Naive thymus-derived CD4-positive, alpha-beta T cell (primary cell): Measurements from ENCODE around the gene TBC1D5. TPM values are rescaled to one million over a fixed set of nuclear protein-coding genes. Genes with fewer than 3 reads are reported as not detected.

Source experiments
- ATAC-seq: fragments of 150-1000 bp; cut with Tn5 transposase; 2 replicates; pipeline ENCODE4 v1.10.0; 2021; ENCODE audit warnings: mild to moderate bottlenecking, moderate library complexity
- CTCF ChIA-PET: fragments of 350-600 bp; sonication (Branson Sonifier 250); formaldehyde crosslinking; loops from one replicate; lab custom pipeline; 2021; ENCODE audit warnings: antibody characterized with exemption; lab: Charles Lee
- POLR2A ChIA-PET: fragments of 350-600 bp; sonication (Branson Sonifier 250); formaldehyde crosslinking; loops from one replicate; lab custom pipeline; 2021; ENCODE audit warnings: antibody characterized with exemption, inconsistent platforms; lab: Charles Lee
- DNase-seq, 9 donors: peaks; one replicate each; pipeline versions ENCODE4 v3.0.0 to v3.0.0-alpha.2; 2020 to 2022; ENCODE audit warnings: mixed read lengths in 1 of 9
- H3K27ac ChIP-seq: one replicate; pipeline ENCODE4 v1.7.0; 2013; ENCODE audit warnings: mild to moderate bottlenecking, low read depth, low read length, moderate library complexity
- H3K27me3 ChIP-seq, 2 donors: one replicate each; pipeline ENCODE4 v1.7.0; 2013; ENCODE audit warnings: low read length in 2 of 2, mild to moderate bottlenecking in 2 of 2, moderate library complexity in 2 of 2; ENCODE audit not compliant: control insufficient read depth in 2 of 2, insufficient read depth in 2 of 2
- H3K36me3 ChIP-seq, 3 experiments: 1 replicate in 2 of 3; 2 replicates in 1 of 3; pipeline ENCODE4 v1.7.0; 2013; ENCODE audit warnings: low read length in 3 of 3, mild to moderate bottlenecking in 3 of 3, moderate library complexity in 1 of 3; ENCODE audit not compliant: insufficient read depth in 3 of 3, control insufficient read depth in 2 of 3
- H3K4me1 ChIP-seq, 2 donors: one replicate each; pipeline ENCODE4 v1.7.0; 2013; ENCODE audit warnings: low read length in 2 of 2, mild to moderate bottlenecking in 2 of 2, moderate library complexity in 1 of 2; ENCODE audit not compliant: control insufficient read depth in 2 of 2, insufficient read depth in 2 of 2
- H3K4me3 ChIP-seq: 2 replicates; pipeline ENCODE4 v1.7.0; 2013; ENCODE audit warnings: mild to moderate bottlenecking, low read length
- H3K9me3 ChIP-seq, 3 experiments: 1 replicate in 2 of 3; 2 replicates in 1 of 3; pipeline ENCODE4 v1.7.0; 2013; ENCODE audit warnings: low read length in 3 of 3; ENCODE audit not compliant: control insufficient read depth in 2 of 3
- H3K27ac Mint-ChIP-seq, 9 donors: one replicate each; pipeline ENCODE4 v1.8.0; 2020 to 2022; ENCODE audit warnings: mixed read lengths in 9 of 9, mild to moderate bottlenecking in 8 of 9, moderate library complexity in 5 of 9, inconsistent platforms in 2 of 9
- H3K27me3 Mint-ChIP-seq, 5 donors: one replicate each; pipeline ENCODE4 v1.8.0; 2021 to 2022; ENCODE audit warnings: mixed read lengths in 5 of 5, mild to moderate bottlenecking in 1 of 5
- H3K36me3 Mint-ChIP-seq, 5 donors: one replicate each; pipeline ENCODE4 v1.8.0; 2020 to 2022; ENCODE audit warnings: mixed read lengths in 5 of 5, mild to moderate bottlenecking in 3 of 5, inconsistent platforms in 1 of 5
- H3K4me1 Mint-ChIP-seq, 7 donors: one replicate each; pipeline ENCODE4 v1.8.0; 2020 to 2022; ENCODE audit warnings: mixed read lengths in 7 of 7, mild to moderate bottlenecking in 3 of 7, inconsistent platforms in 1 of 7
- H3K4me3 Mint-ChIP-seq, 10 donors: one replicate each; pipeline ENCODE4 v1.8.0; 2020 to 2022; ENCODE audit warnings: mild to moderate bottlenecking in 10 of 10, mixed read lengths in 10 of 10, moderate library complexity in 6 of 10, inconsistent platforms in 2 of 10
- H3K9me3 Mint-ChIP-seq, 11 donors: one replicate each; pipeline ENCODE4 v1.8.0; 2020 to 2022; ENCODE audit warnings: mixed read lengths in 11 of 11, mild to moderate bottlenecking in 4 of 11, inconsistent platforms in 1 of 11, moderate library complexity in 1 of 11
- intact Hi-C, 2 donors: fragments of 100-400 bp; cut with micrococcal nuclease; formaldehyde crosslinking; loops; one replicate each; pipeline ENCODE4 v1.15.1; 2023
- polyA plus RNA-seq, 2 donors: library from polyadenylated mRNA; unstranded; fragments of 300-500 nt; fragmentation: Illumina TruSeq; gene quantifications; one replicate each; pipeline ENCODE4 v1.2.3, GENCODE V29; 2021
- total RNA-seq, 6 experiments: library from RNA in 5 of 6; stranded (reverse) in 5 of 6; gene quantifications; 1 replicate in 5 of 6; 2 replicates in 1 of 6; pipeline ENCODE4 v1.2.3 and lab custom pipeline; 2021 to 2026

Gene TBC1D5
- total and polyA plus RNA-seq, 7 experiments from 2014 or later, result 30.5 to 54.0 (median 37.4) TPM

DNA sequence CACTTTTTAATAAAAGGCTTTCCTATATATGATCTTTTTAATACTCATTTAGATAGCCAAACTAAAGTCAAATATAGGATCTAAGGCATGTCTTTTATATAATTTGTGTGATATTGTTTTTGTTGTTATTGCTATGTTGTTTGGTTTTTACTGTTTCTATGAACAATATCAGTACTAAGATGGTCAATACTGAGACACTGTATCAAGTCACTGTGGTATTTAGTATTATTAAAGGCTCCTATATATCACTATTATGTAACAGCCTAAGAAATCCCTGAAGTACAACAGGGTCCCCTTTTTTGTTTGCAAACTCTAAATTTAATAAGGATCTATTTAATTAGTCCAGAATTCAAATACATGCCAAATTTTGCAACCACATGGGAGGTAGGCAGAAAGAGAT lies 61.9 kb downstream of the TBC1D5 start:
- Histone ChIP-seq H3K9me3 (no peaks in the 10 kb centered on the region), H3K27ac (no peak overlapping the region), H3K4me3 (no peak overlapping the region), H3K4me1 (no peaks in the 10 kb centered on the region), H3K36me3 (no peaks in the 10 kb centered on the region), H3K27me3 (no peaks in the 10 kb centered on the region)
- CTCF ChIA-PET, result no interaction called here
- ATAC-seq (no peak), DNase-seq (no peak)
- POLR2A ChIA-PET, result no interaction called here
- intact Hi-C loops, result no loop called here
- Mint-ChIP-seq H3K9me3 (peaks cover 0 to 3% (median 0%) of the 10 kb centered on the region in 11 donors), H3K27ac (no peak overlapping the region), H3K36me3 (peaks cover 0 to 8% (median 5%) of the 10 kb centered on the region in 5 donors), H3K4me3 (no peak overlapping the region), H3K27me3 (no peaks in the 10 kb centered on the region), H3K4me1 (peaks cover 0 to 8% (median 0%) of the 10 kb centered on the region in 7 donors)

DNA sequence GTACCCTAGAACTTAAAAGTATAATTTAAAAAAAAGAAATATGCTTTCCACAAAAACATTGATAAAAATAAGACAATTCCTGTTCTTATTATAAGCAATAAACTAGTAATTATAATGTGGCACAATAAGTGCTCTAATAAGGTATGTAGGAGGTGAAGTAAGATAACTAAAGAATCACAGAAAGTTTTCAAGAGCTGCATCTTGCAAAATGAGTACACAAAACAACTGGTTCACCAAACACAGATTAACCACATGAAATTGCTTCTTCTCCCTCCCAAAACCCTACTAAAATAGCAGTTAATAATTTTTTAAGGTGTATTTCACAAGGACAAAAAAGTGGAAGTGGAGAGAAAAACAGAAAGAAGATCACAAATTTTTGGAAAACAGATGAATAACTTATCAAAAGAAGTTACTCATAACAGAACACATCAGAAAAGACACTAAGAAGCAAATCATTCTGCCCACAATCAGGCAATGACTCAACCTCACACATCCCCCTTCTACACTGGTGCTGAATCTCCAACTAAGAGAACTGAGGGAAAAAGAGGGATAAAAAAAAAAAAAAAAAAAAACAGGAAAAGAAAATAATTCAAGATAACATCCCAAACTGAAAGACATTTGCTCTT lies 64.2 kb downstream of the TBC1D5 start:
- Histone ChIP-seq H3K4me3 (no peak overlapping the region), H3K27ac (no peak overlapping the region), H3K9me3 (no peaks in the 10 kb centered on the region), H3K27me3 (no peaks in the 10 kb centered on the region), H3K4me1 (no peaks in the 10 kb centered on the region), H3K36me3 (no peaks in the 10 kb centered on the region)
- H3K9me3 Mint-ChIP-seq, result peaks cover 0 to 3% (median 0%) of the 10 kb centered on the region in 11 donors
- H3K4me3 Mint-ChIP-seq, result no peak overlapping the region
- intact Hi-C loops, result no loop called here
- peaks cover 0 to 12% (median 5%) of the 10 kb centered on the region in 5 donors for H3K36me3 Mint-ChIP-seq
- POLR2A ChIA-PET, result no interaction called here
- DNase-seq, result no peak
- CTCF ChIA-PET, result no interaction called here
- H3K27me3 Mint-ChIP-seq, result no peaks in the 10 kb centered on the region
- H3K27ac Mint-ChIP-seq, result no peak overlapping the region
- no peak for ATAC-seq
- H3K4me1 Mint-ChIP-seq, result peaks cover 0 to 8% (median 0%) of the 10 kb centered on the region in 7 donors

DNA sequence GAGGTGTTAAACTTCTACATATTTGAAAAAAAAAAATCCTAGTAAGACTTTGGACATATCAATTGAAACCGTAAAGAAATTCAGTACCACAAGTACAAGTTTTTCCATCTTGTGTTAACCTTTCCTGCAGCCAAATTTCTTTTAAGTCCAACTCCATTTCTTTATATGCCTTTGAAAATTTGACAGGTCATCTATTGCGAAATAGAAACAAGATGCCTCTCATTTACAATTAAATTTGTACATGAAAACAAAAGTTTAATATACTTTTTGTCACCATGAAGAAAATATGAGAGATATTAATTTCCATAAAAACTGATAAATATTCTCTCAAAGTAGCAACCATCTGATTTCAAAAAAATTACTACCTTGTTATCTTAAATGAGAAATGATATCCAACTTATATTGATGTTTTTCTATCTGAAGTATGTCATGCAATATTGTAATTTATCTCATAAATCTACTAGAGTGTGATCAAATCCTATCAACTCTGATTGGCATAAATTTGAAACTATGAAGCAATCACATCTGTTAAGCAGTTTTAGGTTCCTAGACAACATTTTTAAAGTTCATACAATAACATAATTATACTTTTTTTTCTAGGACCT lies 68.2 kb downstream of the TBC1D5 start:
- ATAC-seq, result no peak
- no peak overlapping the region for H3K4me3 ChIP-seq
- H3K27ac ChIP-seq, result no peak overlapping the region
- H3K36me3 ChIP-seq, result no peaks in the 10 kb centered on the region
- no peak overlapping the region for H3K27ac Mint-ChIP-seq
- H3K9me3 Mint-ChIP-seq, result peaks cover 0 to 3% (median 0%) of the 10 kb centered on the region in 11 donors
- no peaks in the 10 kb centered on the region for H3K4me1 ChIP-seq
- H3K4me3 Mint-ChIP-seq, result no peak overlapping the region
- H3K4me1 Mint-ChIP-seq, result peaks cover 0 to 12% (median 0%) of the 10 kb centered on the region in 7 donors
- H3K36me3 Mint-ChIP-seq, result peaks cover 7 to 34% (median 14%) of the 10 kb centered on the region in 5 donors
- H3K9me3 ChIP-seq, result no peaks in the 10 kb centered on the region
- ChIA-PET POLR2A (no interaction called here), CTCF (no interaction called here)
- intact Hi-C loops, result no loop called here
- no peaks in the 10 kb centered on the region for H3K27me3 ChIP-seq
- no peak for DNase-seq
- H3K27me3 Mint-ChIP-seq, result no peaks in the 10 kb centered on the region

DNA sequence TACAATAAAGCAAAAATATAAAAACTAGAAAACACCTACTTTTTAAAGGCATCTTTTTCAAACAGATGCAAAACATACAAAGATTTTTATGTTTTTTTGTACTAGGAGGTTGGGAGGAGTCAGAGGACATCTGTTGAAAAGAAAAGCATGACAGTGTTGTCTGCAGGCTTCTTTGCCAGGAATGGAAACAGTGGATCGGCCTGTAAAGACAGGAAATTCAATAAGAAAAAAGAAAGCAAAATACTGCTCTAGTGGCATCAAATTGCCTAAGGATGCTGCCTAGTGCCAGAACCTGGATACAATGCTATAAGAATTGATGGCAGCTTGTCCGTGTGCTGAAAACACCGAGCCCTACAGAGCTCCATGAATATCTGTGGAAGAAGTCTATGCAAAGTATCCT lies 69.9 kb downstream of the TBC1D5 start:
- CTCF ChIA-PET, result no interaction called here
- intact Hi-C loops, result no loop called here

DNA sequence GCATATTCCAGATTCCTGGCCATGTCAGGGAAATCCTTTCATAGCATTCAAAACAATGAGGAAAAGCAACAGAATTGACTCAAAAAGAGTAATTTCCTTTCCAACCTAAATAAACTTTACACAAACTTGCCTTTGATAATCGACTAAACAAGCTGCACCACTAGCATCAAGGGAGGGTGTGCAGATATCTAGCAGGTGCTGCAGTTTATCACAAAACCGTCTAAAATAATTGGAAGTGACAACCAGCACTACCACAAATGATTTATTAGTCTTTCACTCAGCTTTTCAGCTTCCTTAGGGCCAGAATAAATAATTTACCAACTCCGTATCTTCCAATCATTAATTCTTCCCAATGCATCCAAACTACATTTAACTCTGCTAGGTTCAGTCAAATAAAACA lies 71.7 kb downstream of the TBC1D5 start:
- ATAC-seq, result no peak
- DNase-seq, result no peak
- ChIA-PET CTCF (no interaction called here), POLR2A (no interaction called here)
- Histone ChIP-seq H3K9me3 (no peaks in the 10 kb centered on the region), H3K4me3 (no peak overlapping the region), H3K27me3 (no peaks in the 10 kb centered on the region), H3K4me1 (no peaks in the 10 kb centered on the region), H3K27ac (no peak overlapping the region), H3K36me3 (no peaks in the 10 kb centered on the region)
- intact Hi-C loops, result no loop called here
- no peaks in the 10 kb centered on the region for H3K27me3 Mint-ChIP-seq
- peaks cover 7 to 38% (median 14%) of the 10 kb centered on the region in 5 donors for H3K36me3 Mint-ChIP-seq
- peaks cover 0 to 3% (median 0%) of the 10 kb centered on the region in 11 donors for H3K9me3 Mint-ChIP-seq
- H3K4me3 Mint-ChIP-seq, result no peak overlapping the region
- peaks cover 0 to 12% (median under 1%) of the 10 kb centered on the region in 7 donors for H3K4me1 Mint-ChIP-seq
- H3K27ac Mint-ChIP-seq, result no peak overlapping the region

More for the DNA sequence above, 69.9 kb downstream of the TBC1D5 start:
- no peak overlapping the region for H3K4me3 ChIP-seq
- no peaks in the 10 kb centered on the region for H3K9me3 ChIP-seq
- no peak overlapping the region for H3K27ac ChIP-seq
- H3K4me1 ChIP-seq, result no peaks in the 10 kb centered on the region
- peaks cover 0 to 12% (median 0%) of the 10 kb centered on the region in 7 donors for H3K4me1 Mint-ChIP-seq
- no peak overlapping the region for H3K27ac Mint-ChIP-seq
- POLR2A ChIA-PET, result no interaction called here
- no peak for ATAC-seq
- peaks cover 0 to 6% (median 0%) of the 10 kb centered on the region in 11 donors for H3K9me3 Mint-ChIP-seq
- peaks cover 7 to 38% (median 14%) of the 10 kb centered on the region in 5 donors for H3K36me3 Mint-ChIP-seq
- no peaks in the 10 kb centered on the region for H3K36me3 ChIP-seq
- H3K27me3 ChIP-seq, result no peaks in the 10 kb centered on the region
- no peak overlapping the region for H3K4me3 Mint-ChIP-seq
- no peaks in the 10 kb centered on the region for H3K27me3 Mint-ChIP-seq
- no peak for DNase-seq

DNA sequence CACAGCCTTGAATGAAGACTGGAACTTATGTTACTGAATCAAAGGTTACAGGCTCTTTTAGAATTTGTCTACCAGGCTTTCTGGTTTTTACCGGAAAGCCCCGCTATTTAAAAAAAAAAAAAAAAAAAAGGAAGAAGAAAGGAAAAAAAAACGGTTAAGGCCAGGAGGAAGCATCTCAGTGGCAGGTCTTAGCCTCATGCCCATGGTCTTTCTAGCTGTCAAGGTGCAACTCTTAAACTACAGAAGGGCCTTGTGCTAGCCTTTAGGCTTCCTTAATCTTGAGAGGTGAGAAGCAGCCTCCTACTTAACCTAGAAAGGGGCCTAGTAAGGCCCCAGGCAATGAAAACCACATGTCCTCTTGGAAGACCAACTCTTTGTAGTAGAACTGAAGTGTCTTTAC lies 77.5 kb downstream of the TBC1D5 start:
- H3K4me3 ChIP-seq, result no peak overlapping the region
- intact Hi-C loops, result no loop called here
- H3K27ac ChIP-seq, result no peak overlapping the region
- no peaks in the 10 kb centered on the region for H3K36me3 ChIP-seq
- Mint-ChIP-seq H3K27ac (peak overlapping the region in 1 of 9 donors; percentile 65), H3K9me3 (peaks cover 0 to 3% (median 0%) of the 10 kb centered on the region in 11 donors), H3K36me3 (peaks cover 0 to 20% (median 7%) of the 10 kb centered on the region in 5 donors), H3K27me3 (no peaks in the 10 kb centered on the region), H3K4me1 (peaks cover 6 to 13% (median 9%) of the 10 kb centered on the region in 7 donors), H3K4me3 (no peak overlapping the region)
- ATAC-seq, result no peak
- H3K4me1 ChIP-seq, result no peaks in the 10 kb centered on the region
- H3K9me3 ChIP-seq, result no peaks in the 10 kb centered on the region
- POLR2A ChIA-PET, result no interaction called here
- DNase-seq, result no peak
- CTCF ChIA-PET, result no interaction called here
- H3K27me3 ChIP-seq, result no peaks in the 10 kb centered on the region

DNA sequence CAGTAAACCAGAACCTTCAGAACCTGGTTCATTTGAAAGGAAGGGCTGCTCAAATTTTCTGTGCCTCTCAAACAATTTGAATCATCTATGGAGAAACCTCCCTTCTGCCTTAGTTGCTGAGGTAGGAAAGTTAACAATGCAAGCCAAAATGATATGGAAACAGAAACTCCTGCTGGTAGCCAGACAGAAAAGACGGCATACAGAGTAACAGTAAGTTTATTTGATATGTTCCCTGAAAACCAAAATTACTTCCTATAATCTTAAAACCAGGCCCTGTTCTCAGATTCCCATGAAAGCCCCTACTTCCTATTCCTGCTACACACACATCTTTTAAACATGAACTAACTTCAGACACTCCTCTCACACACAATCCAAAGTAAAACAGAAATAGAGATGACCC lies 86.2 kb downstream of the TBC1D5 start:
- ChIA-PET CTCF (no interaction called here), POLR2A (no interaction called here)
- H3K4me3 Mint-ChIP-seq, result no peak overlapping the region
- DNase-seq, result no peak
- Histone ChIP-seq H3K36me3 (no peaks in the 10 kb centered on the region), H3K9me3 (no peaks in the 10 kb centered on the region), H3K27ac (no peak overlapping the region), H3K4me3 (no peak overlapping the region), H3K27me3 (no peaks in the 10 kb centered on the region), H3K4me1 (no peaks in the 10 kb centered on the region)
- no peak overlapping the region for H3K27ac Mint-ChIP-seq
- peaks cover 0 to 19% (median 12%) of the 10 kb centered on the region in 7 donors for H3K4me1 Mint-ChIP-seq
- no peak for ATAC-seq
- no peaks in the 10 kb centered on the region for H3K27me3 Mint-ChIP-seq
- peaks cover 0 to 13% (median 0%) of the 10 kb centered on the region in 5 donors for H3K36me3 Mint-ChIP-seq
- intact Hi-C loops, result no loop called here
- H3K9me3 Mint-ChIP-seq, result no peaks in the 10 kb centered on the region
